HCT116 (cell line): ENCODE results near the gene FAM171A2. TPM values are rescaled to one million over a fixed set of nuclear protein-coding genes. Genes with fewer than 3 reads are reported as not detected.
A peak's percentile ranks its signal among the peaks of the same experiment; 100 is the strongest.

Source experiments
- ATAC-seq: fragments of 200-7000 bp; cut with Tn5 transposase; 2 replicates; pipeline ENCODE4 v1.9.1; 2020; ENCODE audit warnings: mild to moderate bottlenecking, moderate library complexity
- BruUV-seq: library from RNA; stranded (reverse); fragments of 400-500 nt; replicated peaks from 2 replicates; lab custom pipeline; 2021; lab: Mats Ljungman, UMichigan
- CTCF ChIA-PET: fragments of 300-600 bp; sonication (Branson Sonifier 250); formaldehyde crosslinking; loops from one replicate; lab custom pipeline; 2021; ENCODE audit warnings: antibody characterized with exemption; lab: Charles Lee
- POLR2A ChIA-PET: fragments of 300-600, 350-600 bp; sonication (Branson Sonifier 250); formaldehyde crosslinking; loops from one replicate; lab custom pipeline; 2021; ENCODE audit warnings: antibody characterized with exemption; lab: Charles Lee
- RAD21 ChIA-PET, 2 experiments: fragments of 300-600 bp; sonication (Branson Sonifier 250); formaldehyde crosslinking; loops; one replicate each; lab custom pipeline; 2023; ENCODE audit warnings: low total read pairs in 2 of 2; ENCODE audit not compliant: uncharacterized antibody in 2 of 2, unreplicated experiment in 2 of 2, low non-redundant PET in 1 of 2; lab: Charles Lee
- DNase-seq: peaks from one replicate; pipeline ENCODE4 v3.0.0-alpha.2; 2010; ENCODE audit warnings: low read depth, low spot score
- H2AFZ ChIP-seq: fragments of 200-600 bp; shearing (Covaris generic), sonication (generic); 2 replicates; pipeline ENCODE4 v1.6.1; 2017; ENCODE audit warnings: low read depth, mixed run types, mixed read lengths, antibody characterized with exemption, low read length; ENCODE audit not compliant: poor library complexity, severe bottlenecking
- H3K27ac ChIP-seq: 2 replicates; pipeline ENCODE4 v1.5.1; 2012; ENCODE audit warnings: low read depth, low read length
- H3K27me3 ChIP-seq: fragments of 200-600 bp; sonication (generic); 2 replicates; pipeline ENCODE4 v1.6.1; 2016; ENCODE audit warnings: mixed run types, low read length, mixed read lengths; ENCODE audit not compliant: insufficient read depth
- H3K36me3 ChIP-seq, 2 experiments: fragments of 200-500 bp in 1 of 2; fragments of 200-600 bp in 1 of 2; sonication (Bioruptor generic) in 1 of 2; sonication (generic) in 1 of 2; 2 replicates each; pipeline versions ENCODE4 v1.5.1 to v1.6.1; 2014 to 2016; ENCODE audit warnings: low read length in 2 of 2, inconsistent platforms in 1 of 2, mixed read lengths in 1 of 2, mixed run types in 1 of 2; ENCODE audit not compliant: insufficient read depth in 2 of 2, control insufficient read depth in 1 of 2
- H3K4me1 ChIP-seq, 2 experiments: fragments of 200-600 bp in 1 of 2; sonication (generic) in 1 of 2; 2 replicates each; pipeline versions ENCODE4 v1.5.1 to v1.6.1; 2012 to 2017; ENCODE audit warnings: low read length in 2 of 2, inconsistent platforms in 1 of 2, mild to moderate bottlenecking in 1 of 2, mixed read lengths in 1 of 2, mixed run types in 1 of 2, moderate library complexity in 1 of 2; ENCODE audit not compliant: insufficient read depth in 2 of 2, control insufficient read depth in 1 of 2
- H3K4me2 ChIP-seq: fragments of 200-600 bp; sonication (generic); 2 replicates; pipeline ENCODE4 v1.6.1; 2017; ENCODE audit warnings: mixed run types, low read length, mixed read lengths
- H3K4me3 ChIP-seq, 2 experiments: fragments of 200-600 bp in 1 of 2; sonication (generic) in 1 of 2; replicated peaks in 1 of 2; 2 replicates each; pipeline ENCODE4 v1.5.1; 2011 to 2016; ENCODE audit warnings: low read length in 2 of 2, control low read depth in 1 of 2, low read depth in 1 of 2, mild to moderate bottlenecking in 1 of 2, mixed read lengths in 1 of 2, mixed run types in 1 of 2
- H3K79me2 ChIP-seq: fragments of 200-600 bp; sonication (generic); 2 replicates; pipeline ENCODE4 v1.6.1; 2017; ENCODE audit warnings: mild to moderate bottlenecking, mixed run types, low read length, moderate library complexity, mixed read lengths; ENCODE audit not compliant: insufficient read depth
- H3K9ac ChIP-seq: fragments of 200-600 bp; sonication (generic); 2 replicates; pipeline ENCODE4 v1.6.1; 2016; ENCODE audit warnings: low read length, mixed read lengths
- H3K9me2 ChIP-seq: fragments of 200-600 bp; sonication (generic), shearing (Covaris generic); 2 replicates; pipeline ENCODE4 v1.6.1; 2017; ENCODE audit warnings: mixed run types, mild to moderate bottlenecking, moderate library complexity; ENCODE audit not compliant: insufficient read depth
- H3K9me3 ChIP-seq, 2 experiments: fragments of 200-500 bp in 1 of 2; fragments of 200-600 bp in 1 of 2; sonication (Bioruptor generic) in 1 of 2; sonication (generic) in 1 of 2; 2 replicates each; pipeline ENCODE4 v1.6.1; 2014 to 2017; ENCODE audit warnings: low read length in 2 of 2, mixed read lengths in 2 of 2, inconsistent platforms in 1 of 2, low read depth in 1 of 2, mild to moderate bottlenecking in 1 of 2, mixed run types in 1 of 2, moderate library complexity in 1 of 2; ENCODE audit not compliant: control insufficient read depth in 1 of 2, insufficient read depth in 1 of 2
- H4K20me1 ChIP-seq: fragments of 200-600 bp; sonication (generic), shearing (Covaris generic); 2 replicates; pipeline ENCODE4 v1.6.1; 2017; ENCODE audit warnings: mixed run types, mild to moderate bottlenecking, moderate library complexity; ENCODE audit not compliant: insufficient read depth
- ATF3 ChIP-seq: IDR thresholded peaks from 2 replicates; pipeline ENCODE4 v1.6.1; 2012
- CBX3 ChIP-seq: IDR thresholded peaks from 2 replicates; pipeline ENCODE4 v1.6.1; 2012; ENCODE audit warnings: low read depth
- CEBPB ChIP-seq: IDR thresholded peaks from 2 replicates; pipeline ENCODE4 v1.6.1; 2012; ENCODE audit warnings: low read depth
- EGR1 ChIP-seq: IDR thresholded peaks from 2 replicates; pipeline ENCODE4 v1.6.1; 2012; ENCODE audit warnings: low read depth
- EZH2 ChIP-seq: fragments of 200-600 bp; sonication (generic); IDR thresholded peaks from 2 replicates; pipeline ENCODE4 v1.6.1; 2017; ENCODE audit warnings: antibody characterized with exemption, mixed run types
- EZH2phosphoT487 ChIP-seq: fragments of 200-600 bp; IDR thresholded peaks from 2 replicates; pipeline ENCODE4 v1.6.1; 2018; ENCODE audit warnings: antibody characterized with exemption, borderline replicate concordance
- FOSL1 ChIP-seq: IDR thresholded peaks from 2 replicates; pipeline ENCODE4 v1.6.1; 2012; ENCODE audit warnings: low read depth
- JUND ChIP-seq: IDR thresholded peaks from 2 replicates; pipeline ENCODE4 v1.6.1; 2012
- POLR2A ChIP-seq: IDR thresholded peaks from 2 replicates; pipeline ENCODE4 v1.7.0; 2011; ENCODE audit warnings: borderline replicate concordance; ENCODE audit not compliant: insufficient read depth, insufficient read length; ENCODE audit errors: extremely low read depth
- POLR2AphosphoS5 ChIP-seq: IDR thresholded peaks from 2 replicates; pipeline ENCODE4 v1.6.1; 2011; ENCODE audit warnings: mild to moderate bottlenecking, low read depth, low read length, moderate library complexity
- RAD21 ChIP-seq: IDR thresholded peaks from 2 replicates; pipeline ENCODE4 v1.6.1; 2012; ENCODE audit warnings: low read depth, mild to moderate bottlenecking
- REST ChIP-seq: IDR thresholded peaks from 2 replicates; pipeline ENCODE4 v1.6.1; 2012; ENCODE audit warnings: low read depth
- SIN3A ChIP-seq: IDR thresholded peaks from 2 replicates; pipeline ENCODE4 v1.6.1; 2012; ENCODE audit warnings: low read depth
- SP1 ChIP-seq: IDR thresholded peaks from 2 replicates; pipeline ENCODE4 v1.6.1; 2012; ENCODE audit warnings: low read depth
- SRF ChIP-seq: IDR thresholded peaks from 2 replicates; pipeline ENCODE4 v1.6.1; 2012; ENCODE audit warnings: low read depth
- TCF7L2 ChIP-seq: IDR thresholded peaks from 2 replicates; pipeline ENCODE4 v1.7.0; 2011; ENCODE audit warnings: borderline replicate concordance, inconsistent platforms; ENCODE audit not compliant: insufficient read depth, insufficient read length; ENCODE audit errors: extremely low read depth
- YY1 ChIP-seq: IDR thresholded peaks from 2 replicates; pipeline ENCODE4 v1.6.1; 2011; ENCODE audit warnings: low read length, low read depth, moderate library complexity, mild to moderate bottlenecking; ENCODE audit not compliant: insufficient replicate concordance; ENCODE audit errors: extremely low read depth
- ZFX ChIP-seq: fragments of 450-650 bp; IDR thresholded peaks from 2 replicates; pipeline ENCODE4 v1.6.1; 2017
- ZNF274 ChIP-seq: fragments of 200-500 bp; sonication (Bioruptor generic); IDR thresholded peaks from 2 replicates; pipeline ENCODE4 v1.6.1; 2014; ENCODE audit warnings: mild to moderate bottlenecking, low read depth, low read length, inconsistent platforms
- intact Hi-C: fragments of 100-400 bp; cut with micrococcal nuclease; formaldehyde crosslinking; loops from 2 replicates; pipeline ENCODE4 v1.10.0; 2022
- total RNA-seq: library from RNA; stranded (reverse); gene quantifications from one replicate; pipeline ENCODE4 v1.2.1, GENCODE V29; 2021; ENCODE audit not compliant: unreplicated experiment

FAM171A2 gene
- total RNA-seq, 1 experiment from 2014 or later, result 18.0 TPM

GRCh38 chr17:44384281-44384822 is 20.7 kb upstream of the FAM171A2 start:
- Histone ChIP-seq H3K9me3 (no peaks in the 10 kb centered on the region), H3K36me3 (no peaks in the 10 kb centered on the region), H4K20me1 (no peaks in the 10 kb centered on the region), H3K4me2 (peak overlapping the region; percentile 98), H3K9ac (no peak overlapping the region), H2AFZ (no peak overlapping the region), H3K79me2 (no peaks in the 10 kb centered on the region)
- CTCF ChIA-PET, result interaction anchor here (1.2 kb wide), 1 partner anchor 8 kb away, joined by 9 read pairs; no protein-coding TSS in a partner anchor
- RAD21 ChIA-PET, result no interaction called here
- ATAC-seq (no peak), DNase-seq (no peak)
- TF ChIP-seq ZFX (no peak), POLR2AphosphoS5 (no peak), RAD21 (no peak), EGR1 (no peak), EZH2phosphoT487 (no peak), SRF (no peak), CEBPB (no peak), TCF7L2 (no peak), CBX3 (no peak), FOSL1 (no peak), YY1 (no peak), EZH2 (no peak), ZNF274 (no peak), REST (no peak), POLR2A (no peak), SP1 (no peak), SIN3A (no peak), ATF3 (no peak), JUND (no peak)
- TF ChIP-seq, all 23 proteins: peak for 0
- intact Hi-C loops, result no loop called here
- peaks cover 4 to 18% of the 10 kb centered on the region in 2 experiments; a peak in 3 of 4 replicates for H3K4me1 ChIP-seq
- POLR2A ChIA-PET, result interaction anchor here (1.3 to 1.5 kb wide), 3 partner anchors 9 to 21 kb away, joined by 3 to 7 read pairs (median 7); partner anchors contain the start of gene FAM171A2
- H3K27me3 ChIP-seq, result no peaks in the 10 kb centered on the region
- H3K9me2 ChIP-seq, result no peaks in the 10 kb centered on the region
- no TSS peak for BruUV-seq
- H3K27ac ChIP-seq, result peak overlapping the region; percentile 29; the same call in 1 of the 2 replicates
- H3K4me3 ChIP-seq, result no peak overlapping the region
